ENCODE measurements around the gene ABCG1.

- TF ChIP-seq, protein P1, sequence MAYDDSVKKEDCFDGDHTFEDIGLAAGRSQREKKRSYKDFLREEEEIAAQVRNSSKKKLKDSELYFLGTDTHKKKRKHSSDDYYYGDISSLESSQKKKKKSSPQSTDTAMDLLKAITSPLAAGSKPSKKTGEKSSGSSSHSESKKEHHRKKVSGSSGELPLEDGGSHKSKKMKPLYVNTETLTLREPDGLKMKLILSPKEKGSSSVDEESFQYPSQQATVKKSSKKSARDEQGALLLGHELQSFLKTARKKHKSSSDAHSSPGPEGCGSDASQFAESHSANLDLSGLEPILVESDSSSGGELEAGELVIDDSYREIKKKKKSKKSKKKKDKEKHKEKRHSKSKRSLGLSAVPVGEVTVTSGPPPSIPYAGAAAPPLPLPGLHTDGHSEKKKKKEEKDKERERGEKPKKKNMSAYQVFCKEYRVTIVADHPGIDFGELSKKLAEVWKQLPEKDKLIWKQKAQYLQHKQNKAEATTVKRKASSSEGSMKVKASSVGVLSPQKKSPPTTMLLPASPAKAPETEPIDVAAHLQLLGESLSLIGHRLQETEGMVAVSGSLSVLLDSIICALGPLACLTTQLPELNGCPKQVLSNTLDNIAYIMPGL (CRISPR knock-in tag; IDR thresholded peaks at IDR 0.05; ENCODE audit: borderline replicate concordance), result no peak
- TF ChIP-seq REST (IDR thresholded peaks at IDR 0.05), result no peak
- no peak for TF ChIP-seq RARB (CRISPR knock-in tag; IDR thresholded peaks at IDR 0.05)
- TF ChIP-seq MYC (IDR thresholded peaks at IDR 0.05; ENCODE audit: borderline replicate concordance, low read length), result no peak
- TF ChIP-seq SMC3 (IDR thresholded peaks at IDR 0.05), result no peak
- no peak for TF ChIP-seq CTCF (IDR thresholded peaks at IDR 0.05)
- TF ChIP-seq, protein P2, sequence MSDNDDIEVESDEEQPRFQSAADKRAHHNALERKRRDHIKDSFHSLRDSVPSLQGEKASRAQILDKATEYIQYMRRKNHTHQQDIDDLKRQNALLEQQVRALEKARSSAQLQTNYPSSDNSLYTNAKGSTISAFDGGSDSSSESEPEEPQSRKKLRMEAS (IDR thresholded peaks at IDR 0.05), result no peak
- TF ChIP-seq, protein P3, sequence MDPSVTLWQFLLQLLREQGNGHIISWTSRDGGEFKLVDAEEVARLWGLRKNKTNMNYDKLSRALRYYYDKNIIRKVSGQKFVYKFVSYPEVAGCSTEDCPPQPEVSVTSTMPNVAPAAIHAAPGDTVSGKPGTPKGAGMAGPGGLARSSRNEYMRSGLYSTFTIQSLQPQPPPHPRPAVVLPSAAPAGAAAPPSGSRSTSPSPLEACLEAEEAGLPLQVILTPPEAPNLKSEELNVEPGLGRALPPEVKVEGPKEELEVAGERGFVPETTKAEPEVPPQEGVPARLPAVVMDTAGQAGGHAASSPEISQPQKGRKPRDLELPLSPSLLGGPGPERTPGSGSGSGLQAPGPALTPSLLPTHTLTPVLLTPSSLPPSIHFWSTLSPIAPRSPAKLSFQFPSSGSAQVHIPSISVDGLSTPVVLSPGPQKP (IDR thresholded peaks at IDR 0.05; ENCODE audit: low read depth, low read length), result no peak
- TF ChIP-seq RFX5 (IDR thresholded peaks at IDR 0.05), result no peak
- no peak for TF ChIP-seq EP300 (IDR thresholded peaks at IDR 0.05)
- TF ChIP-seq ATOH8 (CRISPR knock-in tag; IDR thresholded peaks at IDR 0.05; ENCODE audit: low read depth), result no peak
Observed at GRCh38 chr21:42279888-42280287, 60.9 kb downstream of the ABCG1 start.
